Activated CD4-positive, alpha-beta T cell treated with anti-CD3 and anti-CD28 coated beads, Interleukin-2, amount 50 U/mL, for 24 hours (primary cell): ENCODE data around the gene ECE2.
A peak's percentile ranks its signal among the peaks of the same experiment; 100 is the strongest.
"Not testable (repeated sequence)": the region's sequence is repeated elsewhere in the genome, so short reads cannot be mapped to it uniquely, and the experiment has no call there.

ENCODE experiments used
- DNase-seq, 2 donors: peaks; one replicate each; pipeline ENCODE4 v3.0.0-alpha.2; 2020; ENCODE audit warnings: low read depth in 1 of 2, low spot score in 1 of 2

ECE2 gene

DNA sequence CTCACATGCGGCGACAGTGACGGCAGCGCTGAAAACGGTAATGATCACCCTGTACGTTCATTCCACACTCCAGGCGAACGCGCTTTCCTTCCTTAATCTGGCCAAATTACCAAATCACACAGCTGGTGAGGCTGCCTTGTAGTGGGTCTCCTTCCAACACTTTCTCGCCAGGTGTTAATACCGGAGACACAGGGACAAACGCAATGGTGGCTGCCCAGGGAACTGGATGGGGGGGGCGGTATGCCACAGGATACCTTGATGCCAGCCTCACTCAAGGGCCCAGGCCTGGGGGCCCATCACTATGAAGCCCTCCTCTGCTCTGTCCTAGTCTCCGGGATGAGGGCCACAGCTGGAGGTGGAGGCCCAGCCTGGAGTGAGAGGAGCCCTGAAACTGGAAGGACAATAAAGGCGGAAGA lies 13.1 kb upstream of the ECE2 start:
- DNase-seq: no peak

DNA sequence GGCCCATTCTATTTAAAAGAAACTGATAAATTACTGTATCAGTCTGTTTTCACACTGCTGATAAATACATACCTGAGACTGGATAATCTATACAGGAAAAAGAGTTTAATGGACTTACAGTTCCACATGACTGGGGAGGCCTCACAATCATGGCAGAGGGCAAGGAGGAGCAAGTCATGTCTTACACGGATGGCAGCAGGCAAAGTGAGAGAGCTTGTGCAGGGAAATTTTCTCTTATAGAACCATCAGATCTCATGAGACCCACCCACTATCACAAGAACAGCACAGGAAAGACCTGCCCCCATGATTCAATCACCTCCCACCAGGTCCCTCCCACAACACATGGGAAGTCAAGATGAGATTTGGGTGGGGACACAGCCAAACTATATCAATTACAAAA lies 8.6 kb upstream of the ECE2 start:
- DNase-seq: not testable (repeated sequence)

DNA sequence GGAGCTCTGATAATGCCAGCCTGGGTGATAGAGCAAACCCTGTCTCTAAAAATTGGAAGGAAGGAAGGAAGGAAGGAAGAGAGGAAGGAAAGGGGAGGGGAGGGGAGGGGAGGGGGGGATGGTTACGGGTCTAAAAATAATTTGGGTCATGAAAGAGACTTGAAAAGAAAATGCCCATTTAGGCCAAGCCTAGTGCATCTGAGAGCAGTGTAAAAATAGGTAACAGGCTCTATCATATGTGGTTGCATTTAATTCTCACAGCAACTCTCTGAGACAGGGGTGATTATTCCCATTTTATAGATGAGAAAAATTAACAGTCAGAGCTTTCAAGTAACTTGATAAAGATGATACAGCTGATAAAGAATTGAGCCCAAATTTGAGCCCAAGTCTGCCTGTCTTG lies 3.6 kb upstream of the ECE2 start:
- no peak for DNase-seq

DNA sequence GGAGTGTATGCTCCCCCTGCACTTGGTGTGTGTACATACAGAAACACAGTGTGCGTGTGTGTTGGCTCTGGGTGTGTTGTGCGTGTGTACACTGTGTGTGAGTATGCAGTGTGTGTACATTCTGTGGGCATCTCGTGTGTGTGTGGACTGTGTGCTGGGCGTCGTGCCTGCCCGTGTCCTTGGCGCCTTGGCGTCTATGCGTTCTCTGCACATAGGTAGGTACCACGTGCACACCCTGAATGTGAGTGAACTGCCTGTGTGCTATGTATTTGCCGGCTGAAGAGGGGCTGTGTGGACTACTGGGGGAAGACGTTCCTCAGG lies 481 bp upstream of the ECE2 start:
- DNase-seq: no peak

DNA sequence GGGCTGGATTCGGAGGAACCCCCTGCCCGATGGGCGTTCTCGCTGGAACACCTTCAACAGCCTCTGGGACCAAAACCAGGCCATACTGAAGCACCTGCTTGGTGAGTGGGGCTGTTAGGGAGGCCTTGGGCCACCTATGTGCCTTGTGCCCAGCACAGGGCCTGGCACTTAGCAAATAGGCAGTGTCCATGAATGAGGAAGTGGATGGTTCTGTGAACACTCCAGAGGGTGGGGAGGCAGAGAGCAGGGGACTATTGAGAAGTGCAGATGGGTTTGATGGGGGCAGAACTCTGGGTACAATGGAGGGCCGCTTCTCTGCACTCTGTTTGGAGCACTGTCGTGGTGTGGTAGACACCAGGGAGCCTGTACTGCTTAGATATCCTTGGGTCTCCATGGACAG lies 1.5 kb downstream of the ECE2 start:
- no peak for DNase-seq

DNA sequence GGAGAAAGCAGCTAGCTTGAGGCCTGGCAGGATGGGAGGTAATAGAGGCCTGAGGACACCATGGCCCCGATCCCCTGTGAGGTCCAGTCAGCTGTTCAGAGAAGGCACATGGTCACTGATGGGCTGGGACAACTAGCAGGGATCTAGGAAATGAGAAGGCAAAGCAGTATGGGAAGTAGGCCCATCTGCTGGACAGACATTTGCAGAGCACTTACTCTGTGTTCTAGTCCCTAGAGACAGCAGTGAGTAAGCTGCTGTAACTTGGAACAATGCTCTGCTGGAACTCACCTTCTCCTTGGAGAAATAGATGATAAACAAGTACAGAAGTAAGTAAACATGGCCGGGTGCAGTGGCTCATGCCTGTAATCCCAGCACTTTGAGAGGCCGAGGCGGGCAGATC lies 7.1 kb downstream of the ECE2 start:
- no peak for DNase-seq

DNA sequence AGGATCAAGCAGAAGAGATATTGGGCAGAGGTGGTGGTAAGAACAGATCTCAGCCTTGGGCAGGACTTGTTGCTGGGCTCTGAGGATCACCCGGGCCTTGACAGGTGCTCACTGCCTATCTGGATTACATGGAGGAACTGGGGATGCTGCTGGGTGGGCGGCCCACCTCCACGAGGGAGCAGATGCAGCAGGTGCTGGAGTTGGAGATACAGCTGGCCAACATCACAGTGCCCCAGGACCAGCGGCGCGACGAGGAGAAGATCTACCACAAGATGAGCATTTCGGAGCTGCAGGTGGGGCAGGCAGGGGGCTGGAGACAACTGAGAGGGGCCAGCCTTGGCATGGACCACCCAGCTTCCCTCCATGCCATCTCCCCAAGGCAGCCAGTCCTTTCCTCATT lies 7.9 kb downstream of the ECE2 start:
- DNase-seq: no peak

DNA sequence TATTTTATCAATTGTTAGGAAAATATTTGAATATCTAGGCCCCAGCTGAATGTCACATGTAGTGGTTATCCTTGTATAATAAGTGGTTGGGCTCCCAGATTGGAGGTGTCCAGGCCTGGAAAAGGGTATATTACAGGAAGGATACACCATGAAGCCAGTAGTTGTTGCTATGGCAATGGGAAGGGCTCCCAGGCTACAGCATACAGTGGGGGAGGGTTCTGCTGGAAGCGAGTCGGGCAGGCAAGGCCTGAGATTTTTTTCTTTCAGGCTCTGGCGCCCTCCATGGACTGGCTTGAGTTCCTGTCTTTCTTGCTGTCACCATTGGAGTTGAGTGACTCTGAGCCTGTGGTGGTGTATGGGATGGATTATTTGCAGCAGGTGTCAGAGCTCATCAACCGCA lies 8.9 kb downstream of the ECE2 start:
- DNase-seq: no peak

DNA sequence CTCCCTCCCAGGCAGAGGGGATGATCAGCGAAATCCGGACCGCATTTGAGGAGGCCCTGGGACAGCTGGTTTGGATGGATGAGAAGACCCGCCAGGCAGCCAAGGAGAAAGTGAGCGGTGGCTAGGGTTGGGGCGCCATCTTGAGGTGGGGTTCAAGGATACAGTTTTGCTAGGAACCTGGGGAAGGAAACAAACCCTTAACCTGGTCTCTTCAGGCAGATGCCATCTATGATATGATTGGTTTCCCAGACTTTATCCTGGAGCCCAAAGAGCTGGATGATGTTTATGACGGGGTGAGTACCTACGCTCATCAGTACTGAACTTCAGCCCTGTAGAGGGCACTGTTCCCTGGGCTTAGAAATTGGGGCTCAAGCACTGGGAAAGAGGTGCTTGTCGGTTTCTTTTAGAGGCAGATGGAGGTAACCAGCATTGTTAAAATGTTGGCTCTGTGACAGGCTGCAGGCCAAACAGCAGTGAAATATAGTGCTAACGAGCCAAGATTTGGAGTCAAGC lies 13.7 kb downstream of the ECE2 start:
- DNase-seq: peak; percentile 40 to 61

DNA sequence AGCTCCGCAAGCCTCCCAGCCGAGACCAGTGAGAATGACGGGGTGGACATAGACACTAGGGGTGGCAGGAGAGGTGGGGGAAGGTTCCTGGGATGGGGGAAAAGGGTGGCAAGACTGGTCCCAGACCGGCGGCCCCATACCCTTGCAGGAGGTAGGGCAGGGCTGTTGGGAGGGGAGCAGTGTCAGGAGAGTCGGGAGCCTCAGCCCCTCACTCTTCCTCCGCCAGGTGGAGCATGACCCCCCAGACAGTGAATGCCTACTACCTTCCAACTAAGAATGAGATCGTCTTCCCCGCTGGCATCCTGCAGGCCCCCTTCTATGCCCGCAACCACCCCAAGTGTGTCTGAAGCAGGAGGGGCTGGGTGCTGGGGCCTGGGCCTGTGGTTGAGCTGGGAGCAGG lies 14.5 kb downstream of the ECE2 start:
- no peak for DNase-seq

DNA sequence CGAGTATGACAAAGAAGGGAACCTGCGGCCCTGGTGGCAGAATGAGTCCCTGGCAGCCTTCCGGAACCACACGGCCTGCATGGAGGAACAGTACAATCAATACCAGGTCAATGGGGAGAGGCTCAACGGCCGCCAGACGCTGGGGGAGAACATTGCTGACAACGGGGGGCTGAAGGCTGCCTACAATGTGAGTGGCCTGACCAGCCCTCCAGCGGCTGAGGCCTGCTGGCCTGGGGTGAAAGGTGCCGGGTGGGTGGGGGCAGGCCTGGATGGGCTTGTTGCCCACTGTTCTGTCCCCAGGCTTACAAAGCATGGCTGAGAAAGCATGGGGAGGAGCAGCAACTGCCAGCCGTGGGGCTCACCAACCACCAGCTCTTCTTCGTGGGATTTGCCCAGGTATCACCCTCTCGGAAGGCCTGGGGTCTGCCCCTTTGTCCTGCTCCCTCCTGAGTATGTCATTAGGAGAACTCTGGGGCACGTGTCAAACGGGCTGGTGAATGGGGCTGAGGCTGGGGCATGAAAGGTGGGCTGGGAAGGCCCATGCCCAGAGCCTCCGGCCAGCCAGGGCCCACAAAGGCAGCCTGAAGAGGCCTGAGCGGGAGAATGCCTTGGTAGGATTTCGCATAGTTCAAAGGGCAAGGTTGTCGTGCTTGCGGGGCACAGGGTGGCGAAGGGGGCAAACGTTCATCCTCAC lies 15.4 kb downstream of the ECE2 start:
- no peak for DNase-seq

DNA sequence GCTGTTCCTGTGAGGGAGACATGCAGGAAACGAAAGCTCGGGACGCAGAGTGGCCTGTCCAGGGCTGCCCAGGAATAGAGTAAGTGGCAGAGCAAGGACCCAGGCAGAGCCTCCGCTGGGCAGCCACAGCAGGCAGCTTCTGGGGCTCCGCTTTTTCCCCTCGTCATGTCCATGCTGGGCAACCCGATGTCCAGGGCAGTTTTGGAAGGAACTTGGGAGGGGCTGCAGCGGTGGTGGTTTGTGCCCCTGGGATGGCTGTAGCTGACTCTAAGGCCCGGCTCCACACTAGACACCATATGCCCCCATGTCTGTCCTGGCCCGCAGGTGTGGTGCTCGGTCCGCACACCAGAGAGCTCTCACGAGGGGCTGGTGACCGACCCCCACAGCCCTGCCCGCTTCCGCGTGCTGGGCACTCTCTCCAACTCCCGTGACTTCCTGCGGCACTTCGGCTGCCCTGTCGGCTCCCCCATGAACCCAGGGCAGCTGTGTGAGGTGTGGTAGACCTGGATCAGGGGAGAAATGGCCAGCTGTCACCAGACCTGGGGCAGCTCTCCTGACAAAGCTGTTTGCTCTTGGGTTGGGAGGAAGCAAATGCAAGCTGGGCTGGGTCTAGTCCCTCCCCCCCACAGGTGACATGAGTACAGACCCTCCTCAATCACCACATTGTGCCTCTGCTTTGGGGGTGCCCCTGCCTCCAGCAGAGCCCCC lies 16.1 kb downstream of the ECE2 start:
- no peak for DNase-seq

DNA sequence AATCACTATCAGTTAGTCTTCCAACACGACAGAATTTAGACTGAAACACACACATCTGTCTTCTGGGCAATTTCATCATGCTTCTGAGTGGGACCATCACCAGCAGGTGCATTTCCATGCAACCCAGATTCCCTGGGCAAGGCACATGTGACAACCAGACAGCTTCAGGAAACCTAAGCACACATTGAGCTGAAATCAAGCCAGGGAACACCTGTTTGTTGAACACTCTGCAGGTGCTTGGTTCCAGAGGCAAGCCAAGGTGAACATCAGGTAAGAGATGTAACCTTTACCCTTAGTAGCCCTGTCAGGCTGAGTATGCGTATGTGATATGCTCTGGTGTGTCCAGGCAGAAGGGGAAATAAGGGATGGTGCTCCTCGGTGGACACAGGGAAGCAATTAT lies 19.9 kb downstream of the ECE2 start:
- DNase-seq: no peak

DNA sequence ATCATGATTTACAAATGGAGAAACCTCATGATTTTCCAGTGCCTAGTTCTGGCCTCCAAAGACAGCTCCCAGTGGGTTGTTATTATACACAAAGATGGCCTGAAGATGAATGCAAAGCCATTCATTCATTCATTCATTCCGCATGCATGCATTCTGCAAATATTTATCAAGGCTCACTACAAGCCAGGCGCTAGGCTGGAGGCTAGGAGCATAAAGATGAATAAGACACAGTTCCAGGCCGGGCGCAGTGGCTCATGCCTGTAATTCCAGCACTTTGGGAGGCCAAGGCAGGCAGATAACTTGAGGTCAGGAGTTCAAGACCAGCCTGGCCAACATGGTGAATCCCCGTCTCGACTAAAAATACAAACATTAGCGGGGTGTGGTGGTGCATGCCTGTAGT lies 20.8 kb downstream of the ECE2 start:
- DNase-seq: no peak

DNA sequence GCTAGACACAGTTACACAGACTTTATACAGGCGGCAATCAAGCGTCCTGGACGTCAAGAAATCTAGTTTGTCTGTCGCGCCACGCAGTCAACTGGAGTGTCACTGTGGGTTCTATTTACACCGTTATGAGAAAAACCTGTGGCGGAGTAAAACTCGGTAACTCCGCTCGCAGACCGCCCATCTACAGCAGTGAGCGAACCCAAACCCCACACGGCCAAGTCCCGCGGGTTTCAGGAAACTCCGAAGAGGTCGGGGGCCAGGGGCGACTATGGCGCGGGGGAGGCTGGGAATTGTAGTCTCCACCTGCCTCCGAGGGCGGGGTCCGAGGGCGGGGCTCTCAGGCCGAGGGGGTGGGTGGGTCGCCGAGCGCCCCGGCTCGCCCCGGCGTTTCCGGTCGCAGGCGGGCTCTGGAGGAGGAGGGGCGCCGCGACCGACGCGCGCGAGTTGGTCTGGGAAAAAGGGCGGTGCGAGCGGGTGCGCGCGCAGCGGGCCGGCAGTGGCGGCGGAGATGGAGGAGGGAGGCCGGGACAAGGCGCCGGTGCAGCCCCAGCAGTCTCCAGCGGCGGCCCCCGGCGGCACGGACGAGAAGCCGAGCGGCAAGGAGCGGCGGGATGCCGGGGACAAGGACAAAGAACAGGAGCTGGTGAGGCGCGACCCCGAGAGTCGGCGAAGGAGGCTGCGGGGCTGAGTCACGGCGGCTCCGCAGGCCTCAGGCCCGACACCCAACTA lies 23.1 kb downstream of the ECE2 start, which contains the start of gene PSMD2:
Gene PSMD2, plus strand, starts transcription at position 483 of the 729 bp plus-strand sequence. Its CDS starts 26 bp downstream, at position 509.
- peak; percentile 95 to 98 for DNase-seq

DNA sequence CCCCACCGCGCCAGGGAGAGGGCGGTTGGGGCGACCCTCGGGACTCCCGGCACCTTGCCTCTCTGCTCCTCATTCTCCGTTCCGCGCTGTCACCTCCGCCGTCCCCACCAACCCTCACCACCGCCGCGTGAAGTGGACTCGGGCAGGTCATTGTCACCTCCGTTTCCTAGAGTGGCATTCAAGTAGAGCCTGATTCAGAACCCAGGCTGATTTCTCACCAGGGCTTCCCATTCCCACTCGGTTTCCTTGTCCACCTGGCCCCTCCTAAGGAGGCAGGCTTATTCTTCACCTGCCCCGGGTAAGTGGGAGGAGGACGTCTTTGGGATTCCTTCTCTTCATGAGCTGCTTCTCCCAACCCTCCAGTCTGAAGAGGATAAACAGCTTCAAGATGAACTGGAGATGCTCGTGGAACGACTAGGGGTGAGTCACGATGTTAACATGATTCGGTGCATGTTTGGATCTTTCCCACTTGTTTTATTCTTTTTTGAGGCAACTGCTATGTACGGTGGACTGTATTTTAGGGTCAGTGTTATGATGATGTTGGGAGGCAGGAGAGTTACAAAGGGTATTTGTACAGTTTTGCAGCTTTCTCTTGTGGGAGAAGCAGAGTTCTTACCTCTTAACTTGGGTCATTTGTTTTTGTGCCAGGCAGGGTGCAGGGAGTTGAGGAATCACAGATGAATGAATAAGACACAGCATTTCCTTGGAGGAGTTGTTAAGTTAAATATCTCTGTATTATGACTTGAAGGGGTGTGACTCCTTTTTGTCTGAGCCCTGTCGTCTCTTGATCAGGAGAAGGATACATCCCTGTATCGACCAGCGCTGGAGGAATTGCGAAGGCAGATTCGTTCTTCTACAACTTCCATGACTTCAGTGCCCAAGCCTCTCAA lies 23.9 kb downstream of the ECE2 start:
- no peak for DNase-seq

DNA sequence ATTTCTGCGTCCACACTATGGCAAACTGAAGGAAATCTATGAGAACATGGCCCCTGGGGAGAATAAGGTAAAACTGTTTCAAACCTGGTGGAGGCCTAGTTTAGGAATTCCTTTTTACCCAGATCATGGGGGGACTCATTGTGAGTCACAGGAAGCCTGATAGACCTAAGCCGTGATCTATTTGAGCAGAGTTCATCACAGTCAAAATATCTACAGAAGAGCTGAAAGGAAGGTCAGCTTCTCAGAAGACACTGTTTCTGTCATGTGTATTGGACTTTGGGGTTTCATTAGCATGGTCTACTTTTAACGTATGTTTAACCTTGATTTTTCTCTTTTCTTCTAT lies 24.5 kb downstream of the ECE2 start:
- DNase-seq: no peak

DNA sequence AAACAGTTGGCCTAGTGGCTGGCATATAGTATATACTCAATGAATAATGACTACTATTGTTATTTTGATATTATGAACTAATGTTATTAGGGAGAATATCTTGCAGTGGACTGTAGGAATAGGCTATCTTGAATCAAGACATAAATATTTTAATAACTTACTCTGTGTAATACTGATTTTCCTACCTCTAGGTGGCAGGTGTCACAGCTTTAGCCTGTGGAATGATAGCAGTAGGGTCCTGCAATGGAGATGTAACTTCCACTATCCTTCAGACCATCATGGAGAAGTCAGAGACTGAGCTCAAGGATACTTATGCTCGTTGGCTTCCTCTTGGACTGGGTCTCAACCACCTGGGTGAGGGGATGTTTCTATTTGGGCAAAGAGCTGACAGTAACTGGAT lies 29.8 kb downstream of the ECE2 start:
- DNase-seq: no peak

DNA sequence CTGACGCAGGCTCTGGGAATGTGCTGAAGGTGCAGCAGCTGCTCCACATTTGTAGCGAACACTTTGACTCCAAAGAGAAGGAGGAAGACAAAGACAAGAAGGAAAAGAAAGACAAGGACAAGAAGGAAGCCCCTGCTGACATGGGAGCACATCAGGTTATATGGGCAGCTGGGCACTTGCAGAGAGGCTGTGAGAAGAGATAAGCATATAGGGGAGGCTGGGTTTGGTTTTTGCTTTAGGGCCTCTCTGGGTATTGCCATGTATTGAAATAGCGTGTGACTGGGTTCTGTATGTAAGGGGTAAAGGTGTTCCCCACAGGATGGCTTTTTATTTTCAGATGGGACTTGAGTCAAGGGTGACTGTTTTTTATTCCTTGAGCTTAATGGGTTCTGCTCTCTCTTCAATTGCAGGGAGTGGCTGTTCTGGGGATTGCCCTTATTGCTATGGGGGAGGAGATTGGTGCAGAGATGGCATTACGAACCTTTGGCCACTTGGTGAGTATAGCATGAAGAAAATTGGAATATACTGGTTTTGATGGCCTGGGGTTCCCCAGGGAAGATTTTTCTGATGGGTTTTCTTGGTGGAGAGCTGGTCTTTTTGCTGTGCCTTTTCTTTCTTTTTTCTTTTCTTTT lies 30.6 kb downstream of the ECE2 start:
- DNase-seq: no peak

DNA sequence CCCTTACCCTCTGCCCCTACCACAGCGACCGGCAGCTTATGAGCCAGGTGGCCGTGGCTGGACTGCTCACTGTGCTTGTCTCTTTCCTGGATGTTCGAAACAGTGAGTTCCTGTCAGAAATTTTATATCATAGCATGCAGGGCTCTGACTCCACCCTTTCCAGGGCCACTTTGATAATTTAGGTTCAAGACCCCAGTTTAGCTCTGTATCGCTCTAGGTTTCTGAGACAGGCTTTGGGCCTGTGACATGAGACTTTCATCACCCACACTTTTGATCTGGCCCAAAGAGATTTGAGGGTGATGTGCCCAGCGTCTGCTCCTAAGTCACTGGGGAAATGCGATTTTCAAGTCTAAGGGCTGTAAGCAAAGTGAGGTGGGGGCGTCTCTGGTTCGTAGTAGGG lies 32.1 kb downstream of the ECE2 start:
- DNase-seq: no peak

DNA sequence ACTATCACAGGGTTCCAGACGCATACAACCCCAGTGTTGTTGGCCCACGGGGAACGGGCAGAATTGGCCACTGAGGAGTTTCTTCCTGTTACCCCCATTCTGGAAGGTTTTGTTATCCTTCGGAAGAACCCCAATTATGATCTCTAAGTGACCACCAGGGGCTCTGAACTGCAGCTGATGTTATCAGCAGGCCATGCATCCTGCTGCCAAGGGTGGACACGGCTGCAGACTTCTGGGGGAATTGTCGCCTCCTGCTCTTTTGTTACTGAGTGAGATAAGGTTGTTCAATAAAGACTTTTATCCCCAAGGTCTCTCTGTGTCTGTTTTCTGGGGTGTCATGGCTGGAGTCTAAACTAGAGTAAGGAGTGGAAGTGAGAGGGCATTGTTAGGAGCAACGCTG lies 32.9 kb downstream of the ECE2 start:
- DNase-seq: no peak
